ENCODE measurements around the gene TPTE2.
"Not testable (repeated sequence)": the region's sequence is repeated elsewhere in the genome, so short reads cannot be mapped to it uniquely, and the experiment has no call there.

TPTE2 gene

DNA sequence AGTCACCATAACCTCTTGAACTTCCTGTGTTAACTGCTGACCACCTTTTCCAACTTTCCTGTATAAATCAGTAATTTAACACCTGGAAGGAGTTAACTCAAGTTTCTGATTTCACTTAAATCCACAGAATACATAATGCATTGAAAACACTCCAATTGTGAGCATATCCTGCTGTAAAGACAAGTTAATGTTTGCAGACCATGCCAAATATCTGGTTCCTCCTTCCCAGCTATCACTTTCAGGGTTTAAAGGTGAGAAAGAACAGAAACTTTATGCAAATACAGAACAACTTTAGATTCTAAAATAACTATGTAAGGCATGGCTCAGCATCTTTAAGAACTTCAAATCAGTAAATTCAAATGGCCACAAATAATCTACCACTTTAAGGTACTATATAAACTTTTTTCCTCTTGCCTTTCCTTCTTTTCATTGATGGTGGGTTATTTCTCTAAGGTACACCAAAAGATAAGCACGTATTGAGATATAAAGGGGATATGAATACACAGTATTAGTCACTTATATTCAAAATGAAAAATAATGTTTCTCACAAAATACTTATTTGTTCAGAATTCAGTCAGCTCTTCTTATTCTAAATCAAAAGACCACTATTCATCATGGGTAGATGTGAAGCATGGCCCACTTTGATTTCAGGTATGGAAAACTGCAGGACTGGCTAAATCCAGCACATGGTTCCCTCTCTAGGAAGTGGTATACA is 6.6 kb upstream of the TPTE2 start:
- DNase-seq, result no peak

DNA sequence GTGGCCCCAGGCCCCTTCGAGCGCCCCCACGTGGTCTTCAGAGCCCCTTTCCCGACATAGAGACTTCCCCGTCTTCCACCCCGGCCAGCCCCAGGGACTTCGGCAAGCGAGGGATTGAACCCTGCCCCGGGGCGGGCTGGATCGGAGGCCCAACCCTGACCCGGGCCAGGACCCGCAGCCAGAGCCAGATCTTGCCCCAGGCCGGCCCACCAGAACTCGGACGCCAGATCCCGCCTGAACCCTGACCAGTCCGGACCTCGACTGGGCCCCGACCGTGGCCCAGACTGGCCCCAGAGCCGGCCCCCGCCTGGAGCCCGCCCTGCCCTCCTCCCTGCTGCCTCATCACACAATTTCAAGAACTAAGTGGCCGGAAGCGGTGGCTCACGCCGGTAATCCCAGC is 253 bp upstream of the TPTE2 start:
- DNase-seq, result no peak

GRCh38 chr13:19560672-19561071 is 660 bp downstream of the TPTE2 start:
- not testable (repeated sequence) for DNase-seq

DNA sequence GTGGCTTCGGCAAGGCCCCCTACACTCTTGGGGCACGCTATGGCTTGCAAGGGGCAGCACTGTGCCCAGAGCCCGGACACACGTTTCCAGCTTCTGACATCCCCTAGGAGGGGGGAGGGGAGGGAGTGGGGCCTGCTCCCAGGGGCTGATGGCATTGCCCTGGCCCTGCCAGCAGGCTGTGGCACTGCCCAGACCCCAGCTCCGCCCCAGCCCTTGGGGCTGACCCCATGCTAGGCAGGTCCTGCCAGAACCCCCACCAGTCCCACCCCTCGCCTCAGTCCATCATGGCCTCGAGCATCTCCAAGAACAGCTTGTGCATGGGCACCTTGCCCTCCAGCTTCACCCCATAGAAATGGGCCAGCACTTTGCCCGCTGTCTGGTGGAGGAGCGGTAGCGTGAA is 1.6 kb downstream of the TPTE2 start:
- not testable (repeated sequence) for DNase-seq

DNA sequence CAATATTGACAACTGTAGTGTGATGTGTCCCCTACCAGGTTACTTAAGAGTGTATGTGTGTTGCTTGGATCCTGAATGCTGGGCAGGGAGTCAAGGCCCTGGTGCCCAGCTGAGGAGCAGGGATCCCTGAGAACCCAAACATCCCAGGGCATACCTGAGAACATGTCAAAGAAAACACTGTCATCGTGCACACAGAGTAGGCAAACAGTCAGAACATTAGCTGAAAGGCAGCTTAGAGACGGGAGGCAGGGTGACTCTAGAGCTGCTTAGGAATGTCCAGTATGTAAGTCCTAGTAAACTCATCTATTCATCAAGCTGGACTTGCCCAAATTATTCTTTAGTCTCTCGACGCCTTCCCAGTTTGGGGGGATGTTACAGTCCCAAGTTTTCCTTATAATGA is 4.0 kb downstream of the TPTE2 start:
- not testable (repeated sequence) for DNase-seq

DNA sequence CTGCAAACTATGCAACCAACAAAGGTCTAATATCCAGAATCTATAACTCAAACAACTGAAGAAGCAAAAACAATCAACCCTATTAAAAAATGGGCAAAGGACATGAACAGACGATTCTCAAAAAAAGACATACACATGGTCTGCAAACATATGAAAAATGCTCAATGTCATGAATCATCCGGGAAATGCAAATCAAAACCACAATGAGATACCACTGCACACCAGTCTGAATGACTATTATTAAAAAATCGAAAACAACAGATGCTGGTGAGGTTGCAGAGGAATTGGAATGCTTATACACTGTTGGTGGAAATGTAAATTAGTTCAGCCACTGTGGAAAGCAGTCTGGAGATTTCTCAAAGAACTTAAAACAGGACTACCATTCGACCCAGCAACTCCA is 12.1 kb downstream of the TPTE2 start:
- DNase-seq, result not testable (repeated sequence)

GRCh38 chr13:19525634-19526033 is 35.7 kb downstream of the TPTE2 start:
- not testable (repeated sequence) for DNase-seq

DNA sequence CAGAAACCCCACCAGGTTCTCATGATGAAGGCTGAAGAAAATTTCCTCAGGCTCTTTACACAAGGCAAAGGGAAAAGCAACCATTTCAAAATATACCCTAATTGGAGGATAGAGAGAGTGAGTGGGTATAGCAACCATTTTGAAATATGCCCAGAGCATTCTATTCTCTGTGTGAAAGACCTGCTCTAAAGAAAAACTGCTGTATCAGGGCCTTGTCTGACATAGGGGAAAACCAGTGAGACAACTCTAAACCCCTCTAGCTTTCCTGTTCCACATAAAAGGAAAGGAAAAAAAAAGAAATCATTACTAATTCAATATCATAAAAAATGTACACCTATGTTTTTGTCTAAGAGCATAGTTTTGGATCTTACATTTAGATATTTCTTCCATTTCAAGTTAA is 42.3 kb downstream of the TPTE2 start:
- DNase-seq, result no peak

DNA sequence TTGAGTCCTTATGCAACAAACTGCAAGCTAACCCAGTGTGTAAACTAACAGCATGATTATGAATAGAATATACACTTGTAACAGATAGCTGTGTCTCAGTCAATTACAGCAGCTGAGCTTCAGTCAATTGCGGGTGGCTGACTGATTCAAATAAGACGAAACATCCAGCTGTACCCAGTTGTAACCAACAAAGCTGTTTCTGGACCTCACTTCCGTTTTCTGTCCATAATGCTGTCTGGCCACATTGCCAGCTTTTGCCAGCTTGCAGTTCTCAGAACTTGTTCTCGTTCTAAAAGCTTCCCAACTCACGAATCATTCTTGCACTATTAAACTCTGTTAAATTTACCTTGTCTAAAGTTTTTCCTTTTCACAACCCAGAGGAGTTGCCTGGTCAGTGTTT is 53.7 kb downstream of the TPTE2 start:
- DNase-seq, result not testable (repeated sequence)

DNA sequence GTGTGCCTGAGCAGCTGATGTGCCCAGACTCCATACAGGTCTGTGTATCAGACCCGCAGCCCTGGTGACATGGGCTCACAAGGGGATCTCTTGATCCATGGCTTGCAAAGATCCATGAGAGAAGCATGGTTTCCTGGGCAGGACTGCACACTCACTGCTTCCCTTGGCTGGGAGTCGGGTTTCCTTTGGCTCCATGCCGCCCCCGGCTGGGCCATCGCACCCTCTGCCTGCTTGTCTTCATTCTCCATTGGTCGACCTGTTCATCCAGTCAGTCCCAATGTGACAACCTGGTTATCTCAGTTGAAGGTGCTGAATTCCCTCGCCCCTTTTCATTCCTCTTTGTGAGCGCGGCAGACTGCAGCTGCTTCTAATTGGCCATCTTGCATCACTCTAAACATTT is 101.2 kb downstream of the TPTE2 start:
- not testable (repeated sequence) for DNase-seq

- not testable (repeated sequence) for DNase-seq
Measured at GRCh38 chr13:19439056-19439686, 122.2 kb downstream of the TPTE2 start.

DNA sequence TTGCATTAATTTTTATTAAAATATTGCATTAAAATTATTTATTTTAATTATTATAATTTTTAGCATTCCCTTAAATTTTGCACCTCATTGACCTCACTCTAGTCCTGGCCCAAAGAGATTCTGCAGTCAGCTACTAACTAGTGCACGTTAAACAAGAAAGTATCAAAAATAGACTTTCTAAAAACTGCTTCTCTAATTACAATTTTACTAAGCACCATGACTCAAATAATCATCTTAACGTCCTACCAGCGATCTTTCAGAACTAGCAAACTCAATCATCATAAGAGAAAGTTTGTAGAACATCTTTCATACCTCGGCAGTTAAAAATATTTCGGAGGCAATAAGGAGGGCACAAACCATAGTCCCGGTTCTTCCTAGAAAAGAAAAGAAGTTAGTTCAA is 123.6 kb downstream of the TPTE2 start:
- not testable (repeated sequence) for DNase-seq

GRCh38 chr13:19422236-19422635 is 139.1 kb downstream of the TPTE2 start:
- DNase-seq, result not testable (repeated sequence)

GRCh38 chr13:19412494-19412893 is 148.8 kb downstream of the TPTE2 start:
- DNase-seq, result not testable (repeated sequence)

DNA sequence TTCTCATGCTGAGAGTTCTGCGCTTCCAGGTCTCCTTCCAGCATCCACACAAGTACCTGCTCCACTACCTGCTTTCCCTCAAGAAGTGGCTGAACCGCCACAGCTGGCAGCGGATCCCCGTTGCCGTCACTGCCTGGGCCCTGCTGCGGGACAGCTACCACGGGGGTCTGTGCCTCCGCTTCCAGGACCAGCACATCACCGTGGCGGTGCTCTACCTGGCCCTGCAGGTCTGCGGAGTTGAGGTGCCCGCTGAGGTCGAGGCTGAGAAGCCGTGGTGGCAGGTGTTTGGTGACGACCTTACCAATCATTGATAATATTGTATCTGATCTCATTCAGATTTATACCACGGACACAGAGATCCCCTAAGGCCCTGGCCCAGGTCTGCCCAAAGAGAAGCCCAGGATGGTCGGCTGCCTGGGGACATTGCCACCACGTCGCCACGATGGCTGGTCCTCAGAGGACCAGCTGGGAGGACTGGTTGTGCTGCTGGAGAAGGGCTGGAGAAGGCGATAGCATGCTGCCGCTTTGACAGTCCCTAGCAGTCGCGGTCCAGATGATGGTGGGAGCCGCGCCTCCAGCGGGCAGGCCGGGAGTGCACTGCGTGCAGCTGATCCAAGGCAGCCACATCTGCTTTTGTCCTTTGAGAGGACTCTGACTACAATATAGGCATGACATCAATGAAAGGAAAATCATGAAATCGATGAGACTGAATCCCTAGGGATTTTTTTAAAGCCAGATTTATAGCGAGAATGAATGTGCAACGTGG is 178.4 kb downstream of the TPTE2 start:
- DNase-seq, result not testable (repeated sequence)

GRCh38 chr13:19382111-19382510 is 179.2 kb downstream of the TPTE2 start:
- no peak for DNase-seq
